ENCODE data around the gene YPEL5.

The YPEL5 gene

GRCh38 chr2:30164131-30164925 lies 17.5 kb downstream of the YPEL5 start:
- no peak for DNase-seq (ENCODE audit: extremely low read depth in 1 of 2, low read depth in 1 of 2)

- DNase-seq (ENCODE audit: extremely low read depth in 1 of 2, low read depth in 1 of 2) = no peak
Measured at GRCh38 chr2:30165050-30165520, 18.3 kb downstream of the YPEL5 start.

GRCh38 chr2:30165617-30166016 lies 18.8 kb downstream of the YPEL5 start:
- DNase-seq (ENCODE audit: extremely low read depth in 1 of 2, low read depth in 1 of 2) = no peak

GRCh38 chr2:30172627-30173026 lies 25.8 kb downstream of the YPEL5 start:
- DNase-seq (ENCODE audit: extremely low read depth in 1 of 2, low read depth in 1 of 2) = no peak

- no peak for DNase-seq (ENCODE audit: extremely low read depth in 1 of 2, low read depth in 1 of 2)
Measured at GRCh38 chr2:30177440-30177839, 30.6 kb downstream of the YPEL5 start.

GRCh38 chr2:30177956-30178355 lies 31.1 kb downstream of the YPEL5 start:
- no peak for DNase-seq (ENCODE audit: extremely low read depth in 1 of 2, low read depth in 1 of 2)

GRCh38 chr2:30178618-30179434 lies 32.0 kb downstream of the YPEL5 start:
- DNase-seq (ENCODE audit: extremely low read depth in 1 of 2, low read depth in 1 of 2) = no peak

GRCh38 chr2:30179536-30179935 lies 32.7 kb downstream of the YPEL5 start:
- DNase-seq (ENCODE audit: extremely low read depth in 1 of 2, low read depth in 1 of 2) = no peak

- no peak for DNase-seq (ENCODE audit: extremely low read depth in 1 of 2, low read depth in 1 of 2)
Measured at GRCh38 chr2:30180226-30180625, 33.4 kb downstream of the YPEL5 start.

GRCh38 chr2:30181176-30181575 lies 34.4 kb downstream of the YPEL5 start:
- DNase-seq (ENCODE audit: extremely low read depth in 1 of 2, low read depth in 1 of 2) = no peak

- DNase-seq (ENCODE audit: extremely low read depth in 1 of 2, low read depth in 1 of 2) = no peak
Measured at GRCh38 chr2:30184035-30184434, 37.2 kb downstream of the YPEL5 start.

- DNase-seq (ENCODE audit: extremely low read depth in 1 of 2, low read depth in 1 of 2) = no peak
Measured at GRCh38 chr2:30185178-30185577, 38.4 kb downstream of the YPEL5 start.

- DNase-seq (ENCODE audit: extremely low read depth in 1 of 2, low read depth in 1 of 2) = no peak
Measured at GRCh38 chr2:30188292-30188691, 41.5 kb downstream of the YPEL5 start.

- no peak for DNase-seq (ENCODE audit: extremely low read depth in 1 of 2, low read depth in 1 of 2)
Measured at GRCh38 chr2:30190637-30191036, 43.8 kb downstream of the YPEL5 start.

- no peak for DNase-seq (ENCODE audit: extremely low read depth in 1 of 2, low read depth in 1 of 2)
Measured at GRCh38 chr2:30191107-30191506, 44.3 kb downstream of the YPEL5 start.

- no peak for DNase-seq (ENCODE audit: extremely low read depth in 1 of 2, low read depth in 1 of 2)
Measured at GRCh38 chr2:30191819-30192271, 45.0 kb downstream of the YPEL5 start.

GRCh38 chr2:30192314-30192713 lies 45.5 kb downstream of the YPEL5 start:
- DNase-seq (ENCODE audit: extremely low read depth in 1 of 2, low read depth in 1 of 2) = no peak

GRCh38 chr2:30193104-30193681 lies 46.4 kb downstream of the YPEL5 start:
- DNase-seq (ENCODE audit: extremely low read depth in 1 of 2, low read depth in 1 of 2) = no peak

- DNase-seq (ENCODE audit: extremely low read depth in 1 of 2, low read depth in 1 of 2) = no peak
Measured at GRCh38 chr2:30194421-30194820, 47.6 kb downstream of the YPEL5 start.

- no peak for DNase-seq (ENCODE audit: extremely low read depth in 1 of 2, low read depth in 1 of 2)
Measured at GRCh38 chr2:30195016-30195415, 48.2 kb downstream of the YPEL5 start.

GRCh38 chr2:30197570-30198192 lies 50.9 kb downstream of the YPEL5 start:
- DNase-seq (ENCODE audit: extremely low read depth in 1 of 2, low read depth in 1 of 2) = no peak

All from activated CD8-positive, alpha-beta memory T cell treated with anti-CD3 and anti-CD28 coated beads for 1 hour (primary cell).